ENCODE data around the gene BMAL1. TPM values are rescaled to one million over a fixed set of nuclear protein-coding genes. Genes with fewer than 3 reads are reported as not detected.

The BMAL1 gene
- total RNA-seq, 4 donors from 2014 or later: 21.4 to 39.5 (median 22.3) TPM

DNA sequence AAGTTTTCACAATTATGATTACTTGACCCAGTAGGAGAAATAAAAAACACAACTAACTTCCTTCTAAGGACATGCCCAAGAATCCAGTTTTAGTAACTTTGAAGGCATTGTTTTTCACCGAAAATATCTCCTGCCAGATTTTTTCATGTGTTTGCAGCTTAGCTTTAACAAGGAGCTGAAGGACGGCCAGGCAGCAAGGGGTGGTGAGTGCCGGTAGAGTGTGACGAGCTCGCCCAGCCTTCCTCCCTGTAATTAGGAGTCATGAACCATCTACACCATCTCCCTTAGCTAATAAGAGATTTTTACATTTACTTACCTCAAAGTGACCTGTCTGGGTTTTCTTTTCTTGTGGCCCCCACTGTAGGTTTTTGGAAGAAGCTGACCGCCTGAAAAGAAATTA lies 72.0 kb downstream of the BMAL1 start:
- H3K36me3 ChIP-seq: peaks cover 0 to 51% (median 4%) of the 10 kb centered on the region in 3 donors
- no peak overlapping the region for H3K27ac ChIP-seq
- intact Hi-C loops (cut with DNase I): loop anchor here (5.0 kb wide), 1 partner anchor 387 kb away; no protein-coding TSS in a partner anchor
- WGBS, 2 donors: 88 to 96% methylated on average over 6 of the region's 6 CpGs
- no peak for DNase-seq
- H3K4me1 ChIP-seq: peaks cover 0 to 11% (median 0%) of the 10 kb centered on the region in 3 donors
- TF ChIP-seq POLR2A (IDR thresholded peaks at IDR 0.05): no peak
- no peak for TF ChIP-seq CTCF (IDR thresholded peaks at IDR 0.05)
- no peaks in the 10 kb centered on the region for H3K27me3 ChIP-seq
- H3K4me3 ChIP-seq: no peak overlapping the region
- no peaks in the 10 kb centered on the region for H3K9me3 ChIP-seq

- H3K4me3 ChIP-seq: no peak overlapping the region
- TF ChIP-seq CTCF (IDR thresholded peaks at IDR 0.05) (no peak), POLR2A (IDR thresholded peaks at IDR 0.05) (no peak)
- no peaks in the 10 kb centered on the region for H3K27me3 ChIP-seq
- H3K36me3 ChIP-seq: peaks cover 13 to 78% (median 23%) of the 10 kb centered on the region in 3 donors
- intact Hi-C loops (cut with DNase I): no loop called here
- no peak for DNase-seq
- peaks cover 0 to 7% (median 0%) of the 10 kb centered on the region in 3 donors for H3K4me1 ChIP-seq
- 79% methylated on average over 6 of the region's 6 CpGs for WGBS, 2 donors
- H3K27ac ChIP-seq: no peak overlapping the region
- H3K9me3 ChIP-seq: no peaks in the 10 kb centered on the region
These were observed 75.1 kb downstream of the BMAL1 start for GRCh38 chr11:13352711-13353110.

DNA sequence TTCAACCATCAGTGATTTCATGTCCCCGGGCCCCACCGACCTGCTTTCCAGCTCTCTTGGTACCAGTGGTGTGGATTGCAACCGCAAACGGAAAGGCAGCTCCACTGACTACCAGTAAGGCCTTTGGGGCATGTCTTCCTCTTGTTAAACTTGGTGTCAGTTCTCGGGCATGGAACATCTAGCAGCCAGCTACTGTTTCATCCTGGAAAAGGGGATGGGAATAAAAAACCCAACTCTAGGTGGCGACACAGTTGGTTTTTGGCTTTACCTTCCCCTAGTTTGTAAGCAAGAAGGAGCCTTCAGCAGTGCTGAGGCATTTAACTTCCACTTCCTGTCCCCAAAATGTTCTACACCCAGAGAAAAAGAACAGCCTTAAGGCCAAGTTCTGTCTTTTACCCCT lies 76.7 kb downstream of the BMAL1 start:
- 57 to 76% methylated on average over 1 to 2 of the region's 6 CpGs for WGBS, 2 donors
- H3K27me3 ChIP-seq: no peaks in the 10 kb centered on the region
- intact Hi-C loops (cut with DNase I): no loop called here
- peak in 1 of 6 experiments; percentile 36 for TF ChIP-seq CTCF (IDR thresholded peaks at IDR 0.05)
- TF ChIP-seq POLR2A (IDR thresholded peaks at IDR 0.05): no peak
- peaks cover 16 to 94% (median 23%) of the 10 kb centered on the region in 3 donors for H3K36me3 ChIP-seq
- no peak for DNase-seq
- H3K4me3 ChIP-seq: no peak overlapping the region
- no peaks in the 10 kb centered on the region for H3K9me3 ChIP-seq
- no peaks in the 10 kb centered on the region for H3K4me1 ChIP-seq
- no peak overlapping the region for H3K27ac ChIP-seq

GRCh38 chr11:13355191-13355590 lies 77.6 kb downstream of the BMAL1 start:
- no peak for TF ChIP-seq POLR2A (IDR thresholded peaks at IDR 0.05)
- Histone ChIP-seq H3K36me3 (peaks cover 16 to 98% (median 23%) of the 10 kb centered on the region in 3 donors), H3K27ac (no peak overlapping the region), H3K4me1 (no peaks in the 10 kb centered on the region), H3K27me3 (no peaks in the 10 kb centered on the region), H3K9me3 (no peaks in the 10 kb centered on the region), H3K4me3 (no peak overlapping the region)
- intact Hi-C loops (cut with DNase I): no loop called here
- WGBS, 2 donors: 88 to 90% methylated on average over 4 of the region's 4 CpGs
- DNase-seq: no peak

- intact Hi-C loops (cut with DNase I): no loop called here
- WGBS, 2 donors: 81 to 87% methylated on average over 7 of the region's 9 CpGs
- H3K36me3 ChIP-seq: peaks cover 16 to 98% (median 23%) of the 10 kb centered on the region in 3 donors
These were observed 79.6 kb downstream of the BMAL1 start for GRCh38 chr11:13357232-13357631.

More at GRCh38 chr11:13357232-13357631, 79.6 kb downstream of the BMAL1 start:
- Histone ChIP-seq H3K4me3 (no peak overlapping the region), H3K9me3 (no peaks in the 10 kb centered on the region), H3K4me1 (no peaks in the 10 kb centered on the region), H3K27me3 (no peaks in the 10 kb centered on the region), H3K27ac (no peak overlapping the region)
- TF ChIP-seq POLR2A (IDR thresholded peaks at IDR 0.05): no peak
- TF ChIP-seq CTCF (IDR thresholded peaks at IDR 0.05): no peak
- DNase-seq: no peak
